Activated CD4-positive, alpha-beta T cell treated with anti-CD3 and anti-CD28 coated beads for 24 hours (primary cell): ENCODE results near the gene SH3RF3.
"Not testable (repeated sequence)": the region's sequence is repeated elsewhere in the genome, so short reads cannot be mapped to it uniquely, and the experiment has no call there.

Experiments
- DNase-seq, 2 donors: peaks; one replicate each; pipeline ENCODE4 v3.0.0-alpha.2; 2020; ENCODE audit warnings: low read depth in 2 of 2

The SH3RF3 gene

DNA sequence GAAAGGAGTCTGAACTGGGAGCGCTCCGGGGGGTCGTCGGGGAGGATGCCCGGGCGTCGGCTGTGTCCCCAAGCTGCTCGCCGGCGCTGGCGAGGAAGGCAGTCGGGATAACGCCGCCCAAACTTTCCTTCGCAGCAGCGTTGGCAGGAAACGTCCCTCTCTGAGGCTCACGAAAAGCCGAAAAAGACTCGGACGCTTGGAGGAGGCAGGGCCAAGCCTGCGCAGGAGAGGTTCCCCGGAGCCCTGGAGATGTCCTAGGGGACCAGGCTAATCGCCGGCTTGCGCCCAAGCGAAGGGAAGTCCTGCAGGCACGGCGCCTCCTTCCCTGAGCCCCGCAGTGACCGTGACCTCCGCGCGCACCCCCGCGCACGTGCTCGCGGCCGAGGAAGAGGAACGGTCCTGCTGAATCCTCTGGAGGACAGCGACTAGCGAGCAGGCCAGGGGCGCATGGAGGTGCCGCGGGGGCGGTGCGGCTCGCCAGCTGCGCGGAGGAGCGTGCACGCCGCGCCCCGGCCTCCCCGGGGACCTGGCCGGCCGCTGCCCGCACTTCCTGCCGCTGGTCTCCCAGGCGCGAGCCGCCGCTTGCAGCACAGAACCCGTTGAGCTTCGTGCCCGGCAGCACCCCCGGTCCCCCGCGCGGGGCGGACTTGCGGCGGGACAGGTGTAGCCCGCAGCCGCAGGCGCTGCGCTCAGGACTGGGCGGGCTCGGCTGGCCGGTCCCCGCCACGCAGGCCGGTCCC lies at the start of gene SH3RF3:
Gene SH3RF3, plus strand, starts transcription at position 590 of the 740 bp plus-strand sequence.
- DNase-seq = peak in 1 of 2 donors; percentile 9

DNA sequence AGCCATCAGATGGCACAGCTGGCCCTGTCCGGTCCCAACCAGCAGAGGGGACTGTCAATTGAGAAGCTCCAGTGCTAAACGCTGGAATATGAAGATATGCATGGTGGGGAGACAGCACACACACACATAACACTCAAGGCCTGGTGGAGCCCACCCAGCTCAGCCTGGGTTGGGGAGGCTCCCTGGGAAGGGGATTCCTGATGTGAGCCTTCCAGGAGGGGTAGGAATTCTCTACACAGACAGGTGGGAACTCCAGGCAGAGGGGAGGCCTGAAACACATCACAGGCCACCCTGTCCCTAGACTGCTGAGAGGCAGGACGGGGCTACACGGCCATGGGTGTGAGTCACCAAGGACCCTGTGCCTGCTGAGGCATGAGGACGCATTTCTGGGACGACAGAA lies 49.4 kb upstream of the SH3RF3 start:
- no peak for DNase-seq

DNA sequence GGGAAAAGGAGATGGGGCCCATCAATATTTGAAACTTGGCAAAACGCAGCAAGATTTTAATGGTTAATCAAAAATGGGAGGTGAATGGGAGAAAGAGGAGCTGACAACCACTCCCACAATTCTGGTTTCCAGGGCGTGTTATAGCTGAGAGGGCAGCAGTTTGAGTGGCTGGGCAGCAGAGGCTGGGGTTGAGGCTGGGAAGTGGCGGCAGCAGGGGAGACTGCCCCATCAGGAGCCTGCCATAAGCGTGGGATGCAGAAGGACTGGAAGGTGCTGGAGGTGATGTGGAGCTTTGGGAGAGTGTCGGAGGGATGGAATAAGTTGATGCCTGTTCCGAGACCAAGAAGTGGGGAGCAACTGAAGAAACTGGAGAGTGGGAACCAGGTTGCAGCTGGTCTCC lies 48.9 kb upstream of the SH3RF3 start:
- DNase-seq = no peak

DNA sequence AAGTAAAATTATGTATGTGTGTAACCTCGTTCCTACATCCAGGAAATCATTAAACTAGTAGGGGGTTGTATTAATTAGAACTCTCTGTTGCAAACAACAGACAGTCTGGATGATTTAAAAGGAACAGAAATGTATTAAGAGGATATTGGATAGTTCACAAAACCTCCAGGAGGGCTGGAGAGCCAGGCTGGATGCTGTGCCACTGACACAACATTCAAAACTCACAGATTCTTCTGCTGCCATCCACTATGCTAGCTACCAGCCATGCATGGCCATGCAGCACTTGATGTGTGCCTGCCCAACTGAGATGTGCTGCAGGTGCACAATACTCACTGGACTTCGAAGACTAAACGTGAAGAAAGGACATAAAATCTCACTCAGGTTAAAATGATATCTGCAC lies 48.2 kb upstream of the SH3RF3 start:
- no peak for DNase-seq

DNA sequence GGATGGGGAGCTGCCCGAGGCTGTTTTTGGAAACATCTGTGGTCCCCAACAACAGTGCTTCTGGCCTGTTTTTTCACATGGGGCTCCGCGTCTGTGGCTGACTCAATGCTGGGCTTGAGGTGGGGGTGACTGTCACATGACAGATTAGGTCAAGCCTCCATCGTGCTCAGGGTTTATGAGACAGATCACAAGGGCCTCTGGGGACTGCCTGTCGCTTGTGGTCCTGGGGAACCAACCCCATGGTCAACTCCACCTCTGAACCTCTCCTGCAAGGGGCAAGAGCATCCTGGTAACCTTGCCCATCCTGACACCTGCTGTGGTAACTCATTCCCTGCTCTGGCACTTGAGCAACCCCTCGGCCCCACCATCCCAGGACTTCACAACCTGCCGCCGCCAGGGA lies 47.6 kb upstream of the SH3RF3 start:
- no peak for DNase-seq

DNA sequence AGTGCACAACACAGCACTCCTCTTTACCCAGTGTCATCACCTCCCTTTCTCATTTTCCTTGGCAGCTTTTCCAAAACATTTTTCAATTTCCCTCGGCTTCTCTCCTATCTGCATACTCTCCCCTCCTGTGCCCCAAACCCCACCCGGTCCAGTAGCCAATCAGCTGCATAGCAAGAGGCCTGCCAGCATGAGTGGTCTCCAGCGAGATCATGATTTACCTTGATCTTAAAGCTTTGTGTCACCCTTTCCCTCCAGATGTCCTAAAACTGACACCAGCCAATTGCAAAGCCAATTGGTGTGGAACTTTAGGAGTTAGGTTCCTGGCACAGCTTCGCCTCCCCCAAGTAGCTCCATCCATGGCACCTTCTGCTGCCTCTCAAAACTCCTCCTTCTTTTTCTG lies 45.2 kb upstream of the SH3RF3 start:
- DNase-seq = no peak

DNA sequence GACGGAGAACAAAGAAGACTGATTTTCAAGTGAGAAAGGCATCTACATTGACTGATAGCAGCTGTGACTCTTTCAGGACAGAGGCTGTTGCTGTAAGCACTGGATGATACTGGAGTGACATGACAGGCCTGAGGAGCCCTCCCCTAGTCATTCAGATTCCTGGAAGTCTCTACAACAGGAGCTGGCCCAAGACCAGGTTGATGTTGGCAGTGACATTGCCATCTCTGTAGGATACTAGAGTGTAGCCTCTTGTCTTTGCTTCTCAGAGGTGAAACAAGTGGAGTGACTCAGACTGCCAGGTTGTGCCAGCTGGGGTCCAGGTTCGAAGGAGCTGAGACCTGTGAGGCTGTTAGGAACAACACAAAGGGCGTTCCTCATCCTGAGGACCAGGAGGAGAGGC lies 44.7 kb upstream of the SH3RF3 start:
- DNase-seq = no peak

DNA sequence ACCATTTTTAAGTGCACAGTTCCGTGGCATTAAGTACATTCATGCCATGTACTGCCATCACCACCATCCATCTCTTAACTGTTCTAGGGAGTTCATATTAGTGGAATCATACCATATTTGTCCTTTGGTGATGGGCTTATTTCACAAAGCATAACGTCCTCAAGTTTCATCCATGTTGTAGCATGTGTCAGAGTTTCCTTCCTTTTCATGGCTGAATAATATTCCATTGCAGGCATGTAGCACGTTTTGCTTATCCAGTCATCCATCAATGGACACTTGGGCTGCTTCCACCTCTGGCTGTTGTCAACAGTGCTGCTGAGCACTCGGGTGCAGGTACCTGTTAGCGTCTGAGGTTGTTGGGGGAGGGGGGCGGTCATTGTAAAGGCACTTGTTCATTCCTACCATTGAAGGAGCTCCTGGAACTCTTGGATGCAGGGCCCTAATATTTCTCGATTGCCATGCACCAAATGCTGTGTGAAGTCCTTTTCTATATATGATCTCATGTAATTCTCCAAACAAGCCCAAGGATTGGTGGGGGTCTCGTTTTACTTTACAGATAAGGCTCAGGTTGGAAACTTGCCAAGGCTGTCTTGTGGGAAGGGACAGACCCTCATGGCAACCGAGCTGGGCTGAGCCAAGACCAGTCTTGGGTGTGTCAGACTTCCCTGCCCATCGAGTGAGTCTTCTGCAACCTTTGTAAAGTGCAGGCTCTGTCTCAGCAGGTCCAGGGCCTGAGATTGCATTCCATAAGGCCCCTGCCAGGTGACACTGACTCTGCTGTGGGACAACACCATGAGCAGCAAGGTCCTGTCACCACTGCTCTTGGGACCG lies 42.9 kb upstream of the SH3RF3 start:
- DNase-seq = no peak

DNA sequence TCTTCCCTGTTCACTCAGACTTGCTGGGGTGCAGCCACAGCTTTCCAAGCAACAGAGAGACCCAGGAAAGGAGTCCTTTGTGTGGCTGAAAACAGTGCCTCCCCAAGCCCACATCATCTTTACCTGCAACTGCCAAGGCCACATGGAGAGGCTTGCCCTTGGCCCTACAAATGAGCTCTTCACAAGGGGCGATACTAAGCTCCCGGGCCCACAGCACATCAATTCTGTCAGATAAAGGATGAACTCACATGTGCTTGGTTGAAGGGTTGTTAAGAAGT lies 42.3 kb upstream of the SH3RF3 start:
- no peak for DNase-seq

DNA sequence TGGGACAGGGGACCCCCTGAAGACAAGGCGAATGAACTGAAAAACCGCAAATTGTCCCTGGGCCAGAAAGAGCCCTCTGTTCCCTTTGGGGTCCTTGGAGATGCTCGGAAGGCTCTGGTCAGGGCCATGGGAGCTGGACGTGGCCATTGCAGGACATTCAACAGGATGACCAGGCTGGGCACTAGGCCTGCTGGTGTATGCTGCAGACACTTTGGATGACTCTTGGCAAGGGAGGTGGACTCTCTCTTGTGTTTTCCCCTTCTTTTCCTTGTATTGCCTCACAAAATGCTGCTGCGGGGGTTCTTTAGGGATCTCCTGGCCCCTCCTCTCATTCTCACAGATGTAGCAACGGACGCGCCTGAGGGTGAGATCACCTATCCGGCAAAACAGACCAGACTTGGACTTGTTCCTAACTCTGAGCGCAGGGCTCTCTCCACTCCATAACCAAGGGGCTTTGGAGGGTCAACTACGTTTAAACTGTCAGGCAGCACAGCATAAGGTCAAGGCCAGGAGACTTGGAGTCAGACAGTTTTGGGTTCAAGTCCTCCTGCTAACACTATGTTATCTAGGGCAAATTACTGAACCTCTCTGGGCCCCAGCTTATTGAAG lies 41.8 kb upstream of the SH3RF3 start:
- DNase-seq = no peak

DNA sequence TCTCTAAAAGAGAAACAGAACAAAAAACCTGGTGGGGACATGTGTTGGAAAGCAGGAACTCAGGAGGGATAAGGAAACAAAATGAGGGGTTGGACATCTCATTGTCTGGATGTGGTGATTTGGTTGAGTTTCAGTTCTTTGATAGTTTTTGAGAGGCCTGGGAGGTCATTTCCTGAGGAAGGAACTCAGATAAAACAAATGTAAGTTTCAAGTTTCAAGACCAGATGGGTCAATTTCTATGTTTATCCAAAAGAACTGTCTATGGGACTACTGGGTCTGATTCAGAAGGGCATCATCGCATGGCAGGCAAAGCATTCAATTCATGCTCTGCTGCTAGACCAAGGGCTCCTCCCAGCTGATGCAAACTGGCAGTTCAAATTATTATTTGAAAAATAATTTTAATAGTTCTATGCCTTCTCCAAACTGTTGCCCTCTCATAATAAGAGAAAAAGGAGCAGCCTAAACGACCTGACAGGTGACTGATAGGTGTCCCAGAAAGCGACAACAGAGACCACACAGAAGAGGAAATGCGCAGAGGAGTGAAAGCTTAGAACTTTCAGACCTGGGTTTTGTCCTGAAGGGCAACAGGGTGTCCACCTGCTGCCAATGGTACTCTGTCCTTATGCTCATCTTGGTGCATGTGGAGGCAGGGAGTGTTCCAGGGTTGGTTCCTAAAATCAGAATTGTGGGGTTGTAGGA lies 39.3 kb upstream of the SH3RF3 start:
- DNase-seq = no peak

DNA sequence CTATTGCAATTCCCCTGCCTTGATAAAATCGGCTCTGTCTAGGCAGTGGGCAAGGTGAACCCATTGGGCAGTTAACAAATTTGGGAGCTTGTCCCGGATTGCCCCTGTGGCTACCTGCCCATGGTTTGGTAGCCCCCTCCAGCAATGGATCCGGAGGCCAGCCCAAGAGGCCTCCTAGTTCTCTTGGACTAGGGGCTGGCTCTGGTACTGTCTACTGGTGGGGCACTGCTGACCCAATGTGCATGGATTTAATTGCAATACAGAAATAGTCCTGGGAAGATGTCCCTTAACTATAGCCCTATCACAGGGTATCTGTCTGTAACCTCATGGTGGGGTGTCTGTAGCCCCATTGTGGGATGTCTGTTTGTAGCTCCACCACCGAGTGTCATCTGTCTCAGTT lies 37.5 kb upstream of the SH3RF3 start:
- no peak for DNase-seq

DNA sequence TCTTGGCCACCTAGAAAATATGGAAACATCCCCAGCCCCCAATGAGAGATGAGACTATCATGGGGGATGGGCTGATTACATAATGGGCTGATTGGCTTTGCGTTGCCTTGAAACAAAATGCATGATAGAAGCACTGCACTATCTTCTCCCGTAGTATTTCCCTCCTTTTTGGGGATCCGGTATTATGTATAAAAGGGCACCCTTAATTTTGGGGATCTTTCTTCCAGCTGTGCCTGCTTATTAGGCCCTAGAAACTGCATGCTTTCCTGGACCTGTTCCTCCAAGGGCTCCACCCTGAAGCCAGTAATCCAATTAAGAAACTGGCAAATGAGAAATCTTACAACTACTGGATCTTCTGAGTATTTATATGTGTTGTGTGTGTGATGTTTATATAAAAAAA lies 34.9 kb upstream of the SH3RF3 start:
- DNase-seq = no peak

DNA sequence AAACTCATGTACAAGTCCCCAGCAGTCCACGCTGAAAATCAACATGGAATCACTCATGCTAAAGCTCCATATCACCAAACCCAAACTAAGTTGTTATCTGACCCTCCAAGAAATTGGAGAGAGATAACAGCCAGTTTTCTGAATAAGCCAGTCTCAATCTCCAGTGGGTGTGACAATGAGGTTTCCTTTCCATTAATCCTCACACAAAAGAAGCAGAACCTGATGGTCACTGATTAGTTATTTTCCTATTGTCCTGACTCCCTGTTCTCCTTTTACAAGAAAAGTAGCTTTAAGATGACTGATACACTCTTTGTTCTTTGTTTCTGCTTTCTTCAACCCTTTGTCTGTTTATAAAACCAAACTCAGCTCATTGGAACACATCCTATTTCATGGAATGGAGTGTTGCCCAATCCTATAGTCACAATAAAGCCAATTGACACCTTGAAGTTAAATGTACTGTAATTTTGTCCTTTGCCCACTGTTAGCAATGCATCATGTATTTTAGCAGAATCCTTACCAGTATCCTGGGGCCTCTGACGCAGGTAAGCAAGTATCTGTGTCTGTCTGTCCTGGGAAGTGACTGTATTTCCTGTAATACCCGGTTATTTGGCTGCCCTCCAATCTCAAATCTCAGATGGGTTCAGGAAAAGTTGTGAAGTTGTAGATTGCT lies 30.6 kb upstream of the SH3RF3 start:
- no peak for DNase-seq

DNA sequence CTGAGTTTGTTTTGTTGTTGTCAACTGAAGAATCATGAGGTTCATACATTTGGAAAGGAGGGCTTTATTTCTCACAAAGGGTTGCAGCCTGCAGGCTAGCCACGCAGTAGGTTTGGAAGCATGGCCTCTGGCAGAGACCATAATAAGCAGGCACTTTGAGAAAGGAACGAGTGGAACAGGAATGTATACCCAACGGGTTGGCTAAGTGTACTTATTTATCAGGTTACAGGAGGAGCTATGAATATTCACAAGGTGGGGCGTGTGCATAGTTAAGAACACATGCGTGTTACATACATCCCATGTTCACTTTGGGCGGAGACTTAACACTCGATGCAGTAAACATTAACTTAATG lies 30.1 kb upstream of the SH3RF3 start:
- DNase-seq = no peak

DNA sequence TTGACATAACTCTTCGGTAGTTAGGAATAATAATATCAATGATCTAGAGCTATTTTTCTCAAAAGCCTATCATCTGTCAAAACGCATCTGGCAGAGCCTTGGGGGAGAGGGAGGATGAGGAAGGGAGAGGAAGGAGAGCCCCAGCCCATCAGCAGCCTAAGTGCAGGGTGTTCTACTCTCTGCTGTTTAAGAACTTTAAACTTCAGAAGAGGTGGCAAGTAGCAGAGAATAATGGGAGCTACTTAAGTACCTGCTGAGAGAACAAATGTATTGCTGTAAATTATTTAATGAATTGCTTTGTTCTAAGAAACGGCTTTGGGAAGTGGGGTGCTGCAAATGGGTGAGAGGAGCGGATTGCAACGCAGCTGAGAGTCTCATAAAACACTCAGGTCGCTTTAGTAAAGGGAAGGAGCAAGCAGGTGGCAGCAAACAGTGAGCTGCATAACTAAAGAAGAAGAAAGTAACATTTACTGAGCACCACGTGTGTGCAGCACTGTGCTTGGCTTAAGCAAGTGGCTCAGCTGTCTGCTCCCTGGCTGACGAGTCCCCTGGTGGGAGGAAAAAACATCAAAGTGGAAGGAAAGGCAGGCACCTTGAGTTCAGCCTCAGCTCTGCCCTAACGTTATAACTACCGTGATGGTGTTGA lies 26.3 kb upstream of the SH3RF3 start:
- DNase-seq = no peak

DNA sequence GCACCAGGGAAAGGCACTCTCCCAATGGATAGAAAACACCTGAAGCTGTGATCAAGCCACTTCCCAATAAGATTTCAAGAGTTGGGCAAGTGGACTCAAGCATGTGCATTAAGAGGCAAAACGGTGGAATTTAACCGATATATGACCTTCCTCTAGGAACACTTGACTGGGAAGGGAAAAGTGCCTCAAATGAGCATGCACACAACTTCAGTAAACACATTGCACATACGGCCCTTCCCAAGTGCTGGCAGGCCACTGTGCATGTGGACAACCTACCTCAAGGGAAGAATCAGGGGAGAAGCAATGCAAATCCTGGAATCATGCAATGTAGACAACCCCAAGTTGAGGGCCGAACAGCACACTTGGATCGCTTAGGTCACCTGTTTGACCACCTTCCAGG lies 23.9 kb upstream of the SH3RF3 start:
- no peak for DNase-seq

DNA sequence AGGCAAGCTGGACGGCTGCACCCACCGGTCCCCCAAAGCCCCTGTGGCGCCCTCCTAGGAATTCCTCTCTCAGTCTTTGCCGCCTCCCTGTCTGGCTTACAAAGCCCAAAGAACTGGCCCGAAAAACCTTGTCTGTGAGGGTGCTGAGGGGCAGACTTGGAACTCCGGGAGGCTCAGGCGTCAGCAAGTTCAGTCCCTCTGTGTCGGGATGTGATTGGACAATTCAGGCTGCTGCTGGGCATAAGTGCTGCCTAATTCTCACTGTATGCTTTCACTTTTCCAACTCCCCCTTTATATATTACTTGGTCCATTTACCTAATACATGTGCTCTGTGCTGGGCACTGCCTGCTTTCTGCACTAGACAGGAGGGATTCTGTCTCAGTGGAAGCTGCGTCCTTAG lies 20.3 kb upstream of the SH3RF3 start:
- no peak for DNase-seq

DNA sequence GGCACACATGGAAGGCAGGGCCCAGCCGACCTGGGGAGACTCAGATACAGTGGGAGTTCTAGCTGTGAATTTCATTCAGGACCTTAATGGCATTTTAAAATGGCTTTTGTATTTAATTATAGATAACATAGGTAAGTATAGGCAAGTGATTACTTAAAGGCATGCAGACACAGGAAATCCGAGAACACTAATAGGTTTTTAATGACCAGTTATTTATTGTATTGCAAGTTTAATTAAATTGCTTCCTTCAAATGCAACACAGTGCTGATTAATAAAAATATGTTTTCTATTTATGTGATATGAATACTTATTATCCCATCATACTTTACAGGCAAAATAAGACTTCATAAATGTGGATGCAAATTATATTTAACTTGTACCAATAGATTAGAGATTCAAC lies 19.7 kb upstream of the SH3RF3 start:
- no peak for DNase-seq

DNA sequence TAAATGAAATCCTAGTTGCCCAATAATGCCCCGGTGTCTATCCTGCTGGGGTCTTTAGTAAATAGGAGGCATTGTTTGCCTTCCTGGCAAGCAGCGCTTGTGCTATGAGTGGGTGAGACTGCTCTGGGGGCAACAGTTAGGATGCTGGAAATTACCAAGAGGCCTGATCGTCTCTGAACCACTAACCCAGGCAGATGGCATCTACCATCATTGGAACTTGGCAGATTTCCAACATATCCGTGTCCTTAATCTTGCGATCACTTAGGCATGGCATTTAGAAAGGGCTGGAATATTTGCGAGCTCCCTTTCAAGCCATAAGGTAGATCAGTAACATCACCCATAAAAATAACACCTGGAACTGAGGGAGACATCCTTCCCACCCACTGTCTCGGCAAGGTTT lies 18.8 kb upstream of the SH3RF3 start:
- DNase-seq = no peak

DNA sequence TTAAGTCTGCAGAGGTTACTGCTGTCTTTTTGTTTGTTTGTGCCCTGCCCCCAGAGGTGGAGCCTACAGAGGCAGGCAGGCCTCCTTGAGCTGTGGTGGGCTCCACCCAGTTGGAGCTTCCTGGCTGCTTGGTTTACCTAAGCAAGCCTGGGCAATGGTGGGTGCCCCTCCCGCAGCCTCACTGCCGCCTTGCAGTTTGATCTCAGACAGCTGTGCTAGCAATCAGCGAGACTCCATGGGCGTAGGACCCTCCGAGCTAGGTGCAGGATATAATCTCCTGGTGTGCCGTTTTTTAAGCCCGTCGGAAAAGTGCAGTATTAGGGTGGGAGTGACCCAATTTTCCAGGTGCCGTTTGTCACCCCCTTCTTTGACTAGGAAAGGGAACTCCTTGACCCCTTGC lies 11.8 kb upstream of the SH3RF3 start:
- not testable (repeated sequence) for DNase-seq

DNA sequence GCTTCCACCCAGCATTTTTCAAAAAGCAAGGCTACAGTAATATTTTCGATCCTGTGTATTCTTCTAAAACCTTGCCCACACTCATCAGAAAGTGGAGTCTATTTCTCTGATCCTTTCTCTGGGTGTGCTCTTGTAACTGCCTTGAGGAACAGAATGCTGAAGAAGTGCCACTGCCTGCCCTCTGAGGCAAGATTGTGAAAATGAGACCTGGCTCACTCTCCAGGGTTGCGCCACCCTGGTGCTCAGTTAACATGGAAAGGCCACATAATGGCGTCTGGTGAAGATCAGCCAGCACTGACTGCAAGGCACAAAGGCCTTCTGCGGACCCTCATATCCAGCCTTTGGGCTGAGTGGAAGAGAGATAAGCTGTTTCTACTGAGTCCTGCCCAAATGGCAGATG lies 11.2 kb upstream of the SH3RF3 start:
- no peak for DNase-seq
